GM19397 (cell line): ENCODE measurements around the gene PYCR2.
A peak's percentile ranks its signal among the peaks of the same experiment; 100 is the strongest.

Experiments used
- ATAC-seq: cut with Tn5 transposase; IDR thresholded peaks from one replicate; pipeline ENCODE4 v1.9.1; 2021; ENCODE audit warnings: mild to moderate bottlenecking, moderate library complexity; ENCODE audit not compliant: unreplicated experiment

PYCR2 gene

GRCh38 chr1:225921734-225922709 lies 2.0 kb downstream of the PYCR2 start:
- ATAC-seq = no peak

GRCh38 chr1:225919906-225920305 lies 4.1 kb downstream of the PYCR2 start:
- ATAC-seq = no peak

- no peak for ATAC-seq
Observed at GRCh38 chr1:225918280-225918679, 5.8 kb downstream of the PYCR2 start.

GRCh38 chr1:225917536-225917935 lies 6.5 kb downstream of the PYCR2 start:
- no peak for ATAC-seq

GRCh38 chr1:225917101-225917500 lies 6.9 kb downstream of the PYCR2 start:
- ATAC-seq = no peak

GRCh38 chr1:225915538-225915991 lies 8.5 kb downstream of the PYCR2 start:
- no peak for ATAC-seq

GRCh38 chr1:225914947-225915346 lies 9.1 kb downstream of the PYCR2 start:
- ATAC-seq = no peak

GRCh38 chr1:225914391-225914790 lies 9.7 kb downstream of the PYCR2 start:
- ATAC-seq = no peak

- ATAC-seq = no peak
Observed at GRCh38 chr1:225911191-225912130, 12.6 kb downstream of the PYCR2 start.

GRCh38 chr1:225909477-225909876 lies 14.6 kb downstream of the PYCR2 start:
- ATAC-seq = no peak

- no peak for ATAC-seq
Observed at GRCh38 chr1:225908773-225909172, 15.3 kb downstream of the PYCR2 start.

GRCh38 chr1:225908013-225908640 lies 15.9 kb downstream of the PYCR2 start:
- no peak for ATAC-seq

- ATAC-seq = no peak
Observed at GRCh38 chr1:225907341-225907740, 16.7 kb downstream of the PYCR2 start.

GRCh38 chr1:225906467-225906866 lies 17.6 kb downstream of the PYCR2 start:
- ATAC-seq = no peak

GRCh38 chr1:225903623-225904022 lies 20.4 kb downstream of the PYCR2 start:
- ATAC-seq = no peak

- no peak for ATAC-seq
Observed at GRCh38 chr1:225899044-225899925, 24.8 kb downstream of the PYCR2 start.

GRCh38 chr1:225897595-225898514 lies 26.2 kb downstream of the PYCR2 start:
- ATAC-seq = no peak

GRCh38 chr1:225896937-225897549 lies 27.0 kb downstream of the PYCR2 start:
- peak; percentile 100 for ATAC-seq
